K562 (cell line): Measurements from ENCODE around the gene NRSN2. TPM values are rescaled to one million over a fixed set of nuclear protein-coding genes. Genes with fewer than 3 reads are reported as not detected.
A peak's percentile ranks its signal among the peaks of the same experiment; 100 is the strongest.

ENCODE experiments used
- CBFA2T3 ChIP-seq: fragments of 450-650 bp; IDR thresholded peaks from 2 replicates; pipeline ENCODE4 v1.6.1; 2017
- CBFB ChIP-seq: sonication (generic); formaldehyde crosslinking; IDR thresholded peaks from 2 replicates; pipeline ENCODE4 v1.4.0; 2020; ENCODE audit warnings: mild to moderate bottlenecking, missing genetic modification reagents
- FOXA3 ChIP-seq, 2 experiments: fragments of 450-650 bp in 1 of 2; sonication (generic) in 1 of 2; formaldehyde crosslinking; IDR thresholded peaks in 1 of 2; conservative IDR thresholded peaks in 1 of 2; 2 replicates each; pipeline versions ENCODE4 v1.4.0 to v1.8.0; 2020 to 2022; ENCODE audit warnings: mild to moderate bottlenecking in 2 of 2, missing genetic modification reagents in 1 of 2
- HMGXB4 ChIP-seq: sonication (generic); formaldehyde crosslinking; IDR thresholded peaks from 2 replicates; pipeline ENCODE4 v1.8.1; 2023; ENCODE audit warnings: mild to moderate bottlenecking, missing genetic modification reagents
- HNRNPL ChIP-seq: fragments of 200-400 bp; formaldehyde crosslinking; IDR thresholded peaks from 2 replicates; pipeline ENCODE4 v1.6.1; 2017; ENCODE audit warnings: low read depth, mild to moderate bottlenecking, low read length
- HNRNPLL ChIP-seq: fragments of 200-400 bp; formaldehyde crosslinking; IDR thresholded peaks from 2 replicates; pipeline ENCODE4 v1.6.1; 2017; ENCODE audit warnings: low read length, low read depth, mild to moderate bottlenecking; ENCODE audit not compliant: poor library complexity, severe bottlenecking
- JUNB ChIP-seq: fragments of 450-650 bp; formaldehyde crosslinking; conservative IDR thresholded peaks from 2 replicates; pipeline ENCODE4 v1.4.0; 2020; ENCODE audit warnings: mild to moderate bottlenecking
- PCBP2 ChIP-seq: fragments of 200-400 bp; formaldehyde crosslinking; IDR thresholded peaks from 2 replicates; pipeline ENCODE4 v1.6.1; 2018; ENCODE audit warnings: low read length, low read depth, mild to moderate bottlenecking, moderate library complexity; ENCODE audit not compliant: poor library complexity, severe bottlenecking
- PURB ChIP-seq: sonication (generic); formaldehyde crosslinking; IDR thresholded peaks from 2 replicates; pipeline ENCODE4 v1.9.0; 2021; ENCODE audit warnings: low read depth, mild to moderate bottlenecking, missing genetic modification reagents
- RBM15 ChIP-seq: fragments of 200-400 bp; formaldehyde crosslinking; IDR thresholded peaks from 2 replicates; pipeline ENCODE4 v1.6.1; 2018; ENCODE audit warnings: mild to moderate bottlenecking, low read length, moderate library complexity; ENCODE audit not compliant: insufficient read depth
- RFX7 ChIP-seq: fragments of 250-450 bp; sonication (Bioruptor Pico); IDR thresholded peaks from 2 replicates; pipeline ENCODE4 v1.5.1; 2021; ENCODE audit warnings: mild to moderate bottlenecking
- SAP30 ChIP-seq: fragments of 200-600 bp; sonication (generic); IDR thresholded peaks from 2 replicates; pipeline ENCODE4 v1.6.1; 2012; ENCODE audit warnings: borderline replicate concordance, low read depth, mild to moderate bottlenecking, moderate library complexity, low read length, control low read depth, inconsistent platforms; ENCODE audit not compliant: insufficient read depth, poor library complexity, severe bottlenecking
- ZEB2 ChIP-seq: fragments of 450-650 bp; IDR thresholded peaks from 2 replicates; pipeline ENCODE4 v1.6.1; 2016
- ZNF282 ChIP-seq: sonication (generic); formaldehyde crosslinking; IDR thresholded peaks from 2 replicates; pipeline ENCODE4 v1.8.1; 2023; ENCODE audit warnings: missing genetic modification reagents
- ZNF324 ChIP-seq: fragments of 250-450 bp; sonication (Bioruptor Pico); IDR thresholded peaks from 2 replicates; pipeline ENCODE4 v1.4.0; 2020; ENCODE audit warnings: mild to moderate bottlenecking
- ZNF695 ChIP-seq: fragments of 450-650 bp; formaldehyde crosslinking; IDR thresholded peaks from 2 replicates; pipeline ENCODE4 v1.4.0; 2020; ENCODE audit warnings: mild to moderate bottlenecking, moderate library complexity
- ZNF707 ChIP-seq: fragments of 250-450 bp; sonication (Bioruptor Pico); conservative IDR thresholded peaks from 2 replicates; pipeline ENCODE4 v1.8.0; 2022; ENCODE audit warnings: inconsistent platforms, mild to moderate bottlenecking, moderate library complexity
- polyA plus RNA-seq, 8 experiments: library from polyadenylated mRNA; depleted of rRNA in 4 of 8; stranded (reverse) in 5 of 8; unstranded in 3 of 8; fragments of >200 nt; fragmentation: Nextera tagmentation in 2 of 8; fragmentation: Illumina TruSeq in 1 of 8; extraction: Ambion mirVana in 2 of 8; extraction: Trizol in 1 of 8; gene quantifications; 2 replicates each; pipeline versions ENCODE4 v1.2.1 to v1.2.3, GENCODE V29; 2011 to 2014; ENCODE audit warnings: inconsistent platforms in 1 of 8, missing spikeins in 1 of 8
- total RNA-seq, 7 experiments: library from RNA; depleted of rRNA in 6 of 7; stranded (reverse); fragments of >200 nt in 6 of 7; fragmentation: Illumina TruSeq in 2 of 7; extraction: Trizol in 2 of 7; gene quantifications; 2 replicates each; pipeline versions ENCODE4 v1.2.1 to v1.2.3, GENCODE V29; 2011 to 2021; ENCODE audit warnings: low replicate concordance in 1 of 7
- TF ChIP-seq, protein P1 (sequence below), 2 experiments: IDR thresholded peaks; 2 replicates each; pipeline ENCODE4 v1.6.1; 2012; ENCODE audit warnings: improper control_type of control experiment in 2 of 2, low read depth in 2 of 2, low read length in 2 of 2, borderline replicate concordance in 1 of 2
- TF ChIP-seq, protein P2 (sequence below): conservative IDR thresholded peaks from 2 replicates; pipeline ENCODE4 v1.6.1; 2011; ENCODE audit warnings: low read depth, mild to moderate bottlenecking, low read length; ENCODE audit not compliant: control insufficient read depth
- TF ChIP-seq, protein P3 (sequence below), 2 experiments: fragments of 200-800 bp in 1 of 2; sonication (Bioruptor generic) in 1 of 2; sonication (generic) in 1 of 2; formaldehyde crosslinking in 1 of 2; IDR thresholded peaks in 1 of 2; conservative IDR thresholded peaks in 1 of 2; 2 replicates each; pipeline versions ENCODE4 v1.5.0 to v1.6.1; 2016 to 2020; ENCODE audit warnings: missing compliant biosample characterization in 1 of 2, missing genetic modification characterization in 1 of 2, missing genetic modification reagents in 1 of 2

NRSN2 gene
- total and polyA plus RNA-seq, 9 of the 15 experiments (the other 6 are each of a cell fraction or from before 2014, with no cell fraction given), result 7.5 to 29.7 (median 11.1) TPM

- TF ChIP-seq, protein P1, sequence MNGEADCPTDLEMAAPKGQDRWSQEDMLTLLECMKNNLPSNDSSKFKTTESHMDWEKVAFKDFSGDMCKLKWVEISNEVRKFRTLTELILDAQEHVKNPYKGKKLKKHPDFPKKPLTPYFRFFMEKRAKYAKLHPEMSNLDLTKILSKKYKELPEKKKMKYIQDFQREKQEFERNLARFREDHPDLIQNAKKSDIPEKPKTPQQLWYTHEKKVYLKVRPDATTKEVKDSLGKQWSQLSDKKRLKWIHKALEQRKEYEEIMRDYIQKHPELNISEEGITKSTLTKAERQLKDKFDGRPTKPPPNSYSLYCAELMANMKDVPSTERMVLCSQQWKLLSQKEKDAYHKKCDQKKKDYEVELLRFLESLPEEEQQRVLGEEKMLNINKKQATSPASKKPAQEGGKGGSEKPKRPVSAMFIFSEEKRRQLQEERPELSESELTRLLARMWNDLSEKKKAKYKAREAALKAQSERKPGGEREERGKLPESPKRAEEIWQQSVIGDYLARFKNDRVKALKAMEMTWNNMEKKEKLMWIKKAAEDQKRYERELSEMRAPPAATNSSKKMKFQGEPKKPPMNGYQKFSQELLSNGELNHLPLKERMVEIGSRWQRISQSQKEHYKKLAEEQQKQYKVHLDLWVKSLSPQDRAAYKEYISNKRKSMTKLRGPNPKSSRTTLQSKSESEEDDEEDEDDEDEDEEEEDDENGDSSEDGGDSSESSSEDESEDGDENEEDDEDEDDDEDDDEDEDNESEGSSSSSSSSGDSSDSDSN (IDR thresholded peaks at IDR 0.05; ENCODE audit: borderline replicate concordance in 1 of 2, low read depth in 2 of 2, low read length in 2 of 2), result 0 out of 4 replicates have a peak, but pooled peaks have one; percentile 58 to 78
- no peak for TF ChIP-seq CBFB
- TF ChIP-seq HNRNPL, result no peak
- TF ChIP-seq ZNF324 (CRISPR knock-in tag), result no peak
- peak; percentile 87 for TF ChIP-seq HNRNPLL
- TF ChIP-seq ZNF282 (CRISPR knock-in tag), result no peak
- no peak for TF ChIP-seq RFX7
- peak; percentile 66; the same call in 1 of the 2 replicates for TF ChIP-seq HMGXB4 (CRISPR knock-in tag)
- TF ChIP-seq, protein P2, sequence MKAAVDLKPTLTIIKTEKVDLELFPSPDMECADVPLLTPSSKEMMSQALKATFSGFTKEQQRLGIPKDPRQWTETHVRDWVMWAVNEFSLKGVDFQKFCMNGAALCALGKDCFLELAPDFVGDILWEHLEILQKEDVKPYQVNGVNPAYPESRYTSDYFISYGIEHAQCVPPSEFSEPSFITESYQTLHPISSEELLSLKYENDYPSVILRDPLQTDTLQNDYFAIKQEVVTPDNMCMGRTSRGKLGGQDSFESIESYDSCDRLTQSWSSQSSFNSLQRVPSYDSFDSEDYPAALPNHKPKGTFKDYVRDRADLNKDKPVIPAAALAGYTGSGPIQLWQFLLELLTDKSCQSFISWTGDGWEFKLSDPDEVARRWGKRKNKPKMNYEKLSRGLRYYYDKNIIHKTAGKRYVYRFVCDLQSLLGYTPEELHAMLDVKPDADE, result peak; percentile 6; the same call in 1 of the 2 replicates
- TF ChIP-seq SAP30, result no peak
- no peak for TF ChIP-seq ZNF707 (CRISPR knock-in tag)
- no peak for TF ChIP-seq ZEB2
- no peak for TF ChIP-seq FOXA3 (CRISPR knock-in tag; conservative IDR thresholded peaks at IDR 0.05 in 1 of 2, IDR thresholded peaks at IDR 0.05 in 1 of 2)
- TF ChIP-seq CBFA2T3, result no peak
- no peak for TF ChIP-seq RBM15
- no peak for TF ChIP-seq PCBP2
- TF ChIP-seq, protein P3, sequence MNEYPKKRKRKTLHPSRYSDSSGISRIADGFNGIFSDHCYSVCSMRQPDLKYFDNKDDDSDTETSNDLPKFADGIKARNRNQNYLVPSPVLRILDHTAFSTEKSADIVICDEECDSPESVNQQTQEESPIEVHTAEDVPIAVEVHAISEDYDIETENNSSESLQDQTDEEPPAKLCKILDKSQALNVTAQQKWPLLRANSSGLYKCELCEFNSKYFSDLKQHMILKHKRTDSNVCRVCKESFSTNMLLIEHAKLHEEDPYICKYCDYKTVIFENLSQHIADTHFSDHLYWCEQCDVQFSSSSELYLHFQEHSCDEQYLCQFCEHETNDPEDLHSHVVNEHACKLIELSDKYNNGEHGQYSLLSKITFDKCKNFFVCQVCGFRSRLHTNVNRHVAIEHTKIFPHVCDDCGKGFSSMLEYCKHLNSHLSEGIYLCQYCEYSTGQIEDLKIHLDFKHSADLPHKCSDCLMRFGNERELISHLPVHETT (CRISPR knock-in tag; conservative IDR thresholded peaks at IDR 0.05 in 1 of 2, IDR thresholded peaks at IDR 0.05 in 1 of 2), result peak in 1 of 2 experiments; percentile 21; a peak in 1 of 4 replicates
- TF ChIP-seq JUNB (CRISPR knock-in tag), result no peak
- no peak for TF ChIP-seq PURB (CRISPR knock-in tag)
- no peak for TF ChIP-seq ZNF695 (CRISPR knock-in tag)
Measured at GRCh38 chr20:325889-326644, 20.8 kb upstream of the NRSN2 start (continued).
